ENCODE measurements around the gene TAF1C.

DNA sequence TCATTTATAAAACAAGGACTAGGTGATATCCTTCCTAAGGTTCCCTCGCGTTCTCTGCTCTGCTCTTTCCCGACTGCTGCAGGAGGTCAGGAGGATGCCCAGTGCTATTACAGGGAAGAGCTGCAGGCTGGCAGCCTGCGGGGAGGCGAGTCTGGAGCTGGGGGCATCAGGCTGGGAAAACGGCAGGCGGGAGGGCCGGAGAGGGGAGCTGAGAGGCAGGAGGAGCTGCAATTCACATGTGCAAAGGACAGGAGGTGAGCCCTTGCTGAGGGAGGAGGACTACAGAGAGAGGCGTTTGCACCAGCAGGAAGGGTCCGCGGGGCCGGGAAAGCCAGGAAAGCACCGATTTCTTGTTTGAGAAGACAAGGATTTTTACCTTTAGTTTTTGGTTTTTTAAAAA is 12.2 kb upstream of the TAF1C start:
- TF ChIP-seq BRCA1 (IDR thresholded peaks at IDR 0.05) (no peak), BRCA1 (CRISPR knock-in tag; IDR thresholded peaks at IDR 0.05) (no peak), CTCF (IDR thresholded peaks at IDR 0.05 in 2 of 3, conservative IDR thresholded peaks at IDR 0.05 in 1 of 3; ENCODE audit: insufficient read depth in 2 of 3, low read depth in 1 of 3, low read length in 3 of 3) (no peak), TAF1 (IDR thresholded peaks at IDR 0.05; ENCODE audit: control insufficient read depth, extremely low read depth, insufficient read depth, low read length, severe bottlenecking) (no peak), NR3C1 (CRISPR knock-in tag; IDR thresholded peaks at IDR 0.05) (no peak), CBFB (CRISPR knock-in tag; IDR thresholded peaks at IDR 0.05) (no peak), SIN3A (IDR thresholded peaks at IDR 0.05; ENCODE audit: borderline replicate concordance in 2 of 2, control insufficient read depth in 1 of 2, low read depth in 2 of 2, low read length in 2 of 2) (no peak), TCF7L2 (IDR thresholded peaks at IDR 0.05; ENCODE audit: low read depth, low read length) (no peak)
